Measurements from ENCODE around the gene RSL24D1.

DNA sequence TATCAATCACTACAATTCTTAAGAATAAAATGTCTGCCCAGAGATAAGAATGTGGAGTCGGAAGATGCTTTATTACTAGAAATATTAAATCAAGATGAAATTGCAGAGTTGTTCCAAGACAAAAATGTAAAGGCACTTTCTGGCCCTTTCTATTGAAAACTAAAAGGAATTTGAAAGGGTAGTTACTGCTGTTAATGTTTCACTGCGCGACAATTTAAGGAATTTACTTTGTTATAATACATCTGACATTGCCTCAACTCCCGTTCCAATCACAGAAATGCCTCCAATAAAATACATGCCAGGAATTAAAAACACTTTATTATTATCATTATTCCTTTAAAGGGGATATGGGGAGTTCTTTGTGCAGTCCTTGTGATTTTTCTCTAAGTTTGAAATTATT, 26.4 kb downstream of the RSL24D1 start:
- TF ChIP-seq NFE2L2 (IDR thresholded peaks at IDR 0.05; ENCODE audit: low read length) (no peak), KDM1A (CRISPR knock-in tag; IDR thresholded peaks at IDR 0.05) (no peak), ZNF549 (CRISPR knock-in tag; IDR thresholded peaks at IDR 0.05) (no peak)

Data from HepG2 (cell line).